ENCODE measurements around the gene LRRC23. TPM values are rescaled to one million over a fixed set of nuclear protein-coding genes. Genes with fewer than 3 reads are reported as not detected.
A peak's percentile ranks its signal among the peaks of the same experiment; 100 is the strongest.

Gene LRRC23
- total RNA-seq, 1 donor from 2014 or later = 2.6 TPM

GRCh38 chr12:6946920-6947374 lies 42.3 kb downstream of the LRRC23 start:
- H3K27ac Mint-ChIP-seq (ENCODE audit: unreplicated experiment) = peak overlapping the region; percentile 87
- peaks cover 17% of the 10 kb centered on the region for H3K4me1 Mint-ChIP-seq (ENCODE audit: low read depth, unreplicated experiment)
- peaks cover 25% of the 10 kb centered on the region for H3K27me3 Mint-ChIP-seq (ENCODE audit: unreplicated experiment)
- peaks cover 14% of the 10 kb centered on the region for H3K9me3 Mint-ChIP-seq (ENCODE audit: unreplicated experiment)
- peak overlapping the region; percentile 97 for H3K4me3 Mint-ChIP-seq (ENCODE audit: unreplicated experiment)
- H3K36me3 Mint-ChIP-seq (ENCODE audit: unreplicated experiment) = no peaks in the 10 kb centered on the region
- DNase-seq = no peak
- TF ChIP-seq, protein P1, sequence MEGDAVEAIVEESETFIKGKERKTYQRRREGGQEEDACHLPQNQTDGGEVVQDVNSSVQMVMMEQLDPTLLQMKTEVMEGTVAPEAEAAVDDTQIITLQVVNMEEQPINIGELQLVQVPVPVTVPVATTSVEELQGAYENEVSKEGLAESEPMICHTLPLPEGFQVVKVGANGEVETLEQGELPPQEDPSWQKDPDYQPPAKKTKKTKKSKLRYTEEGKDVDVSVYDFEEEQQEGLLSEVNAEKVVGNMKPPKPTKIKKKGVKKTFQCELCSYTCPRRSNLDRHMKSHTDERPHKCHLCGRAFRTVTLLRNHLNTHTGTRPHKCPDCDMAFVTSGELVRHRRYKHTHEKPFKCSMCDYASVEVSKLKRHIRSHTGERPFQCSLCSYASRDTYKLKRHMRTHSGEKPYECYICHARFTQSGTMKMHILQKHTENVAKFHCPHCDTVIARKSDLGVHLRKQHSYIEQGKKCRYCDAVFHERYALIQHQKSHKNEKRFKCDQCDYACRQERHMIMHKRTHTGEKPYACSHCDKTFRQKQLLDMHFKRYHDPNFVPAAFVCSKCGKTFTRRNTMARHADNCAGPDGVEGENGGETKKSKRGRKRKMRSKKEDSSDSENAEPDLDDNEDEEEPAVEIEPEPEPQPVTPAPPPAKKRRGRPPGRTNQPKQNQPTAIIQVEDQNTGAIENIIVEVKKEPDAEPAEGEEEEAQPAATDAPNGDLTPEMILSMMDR (IDR thresholded peaks at IDR 0.05; ENCODE audit: partially characterized antibody, unreplicated experiment) = peak; percentile 18

DNA sequence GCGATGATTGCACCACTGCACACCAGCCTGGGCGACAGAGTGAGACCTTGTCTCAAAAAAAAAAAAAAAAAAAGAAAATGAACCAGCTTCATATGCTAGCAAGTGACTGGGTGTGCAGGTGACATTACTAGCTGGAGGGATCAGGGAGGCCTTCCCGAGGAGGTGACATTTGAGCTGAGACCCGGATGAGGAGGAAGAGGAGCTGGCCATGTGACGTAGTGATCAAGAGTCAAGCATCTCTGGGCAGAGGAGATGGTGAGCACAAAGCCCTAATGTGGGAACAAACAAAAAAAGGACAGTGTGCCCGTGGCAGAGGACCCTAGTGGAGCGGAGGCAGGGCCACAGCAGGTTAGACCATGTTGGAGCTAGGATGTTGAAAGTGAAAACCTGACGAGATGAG lies 43.0 kb downstream of the LRRC23 start:
- no peak for DNase-seq
- H3K4me3 Mint-ChIP-seq (ENCODE audit: unreplicated experiment) = no peak overlapping the region
- H3K9me3 Mint-ChIP-seq (ENCODE audit: unreplicated experiment) = peaks cover 11% of the 10 kb centered on the region
- no peaks in the 10 kb centered on the region for H3K36me3 Mint-ChIP-seq (ENCODE audit: unreplicated experiment)
- peaks cover 17% of the 10 kb centered on the region for H3K4me1 Mint-ChIP-seq (ENCODE audit: low read depth, unreplicated experiment)
- peaks cover 22% of the 10 kb centered on the region for H3K27me3 Mint-ChIP-seq (ENCODE audit: unreplicated experiment)
- TF ChIP-seq, protein P1 (IDR thresholded peaks at IDR 0.05; ENCODE audit: partially characterized antibody, unreplicated experiment) = no peak
- H3K27ac Mint-ChIP-seq (ENCODE audit: unreplicated experiment) = no peak overlapping the region

DNA sequence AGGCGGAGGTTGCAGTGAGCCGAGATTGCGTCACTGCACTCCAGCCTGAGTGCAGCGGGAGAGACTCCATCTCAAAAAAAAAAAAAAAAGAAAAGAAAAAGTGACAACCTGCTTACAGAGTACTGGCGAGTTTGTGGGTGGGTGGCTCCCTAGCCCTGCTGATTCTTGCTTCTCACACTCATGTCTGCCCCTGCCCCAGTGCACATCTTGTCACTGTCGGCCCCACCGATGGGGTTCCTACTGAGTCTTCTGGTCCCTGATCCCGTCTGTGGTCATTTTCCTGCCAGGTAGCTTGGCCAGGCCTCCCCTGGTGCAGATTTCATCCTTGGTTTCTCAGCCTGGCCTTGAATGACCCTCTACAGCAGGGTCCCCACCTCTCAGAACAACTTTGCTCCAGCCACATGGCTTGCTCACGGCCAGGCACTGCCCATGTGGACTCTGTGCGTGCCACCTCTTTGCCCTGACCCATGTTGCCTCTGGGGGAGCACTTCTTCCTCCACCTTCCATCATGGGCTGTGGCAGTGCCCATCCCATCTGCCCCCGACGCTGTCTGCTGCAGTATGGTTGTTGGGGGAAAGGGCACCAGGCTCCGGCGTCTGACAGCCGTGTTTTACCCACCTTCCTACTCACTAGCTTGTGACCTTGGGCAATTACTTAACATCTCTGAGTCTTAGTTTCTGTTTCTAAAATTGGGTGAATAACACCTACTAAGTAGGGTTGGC lies 44.4 kb downstream of the LRRC23 start:
- peaks cover 15% of the 10 kb centered on the region for H3K4me1 Mint-ChIP-seq (ENCODE audit: low read depth, unreplicated experiment)
- no peaks in the 10 kb centered on the region for H3K36me3 Mint-ChIP-seq (ENCODE audit: unreplicated experiment)
- TF ChIP-seq, protein P1 (IDR thresholded peaks at IDR 0.05; ENCODE audit: partially characterized antibody, unreplicated experiment) = no peak
- H3K27ac Mint-ChIP-seq (ENCODE audit: unreplicated experiment) = no peak overlapping the region
- no peak overlapping the region for H3K4me3 Mint-ChIP-seq (ENCODE audit: unreplicated experiment)
- no peaks in the 10 kb centered on the region for H3K9me3 Mint-ChIP-seq (ENCODE audit: unreplicated experiment)
- no peak for DNase-seq
- peaks cover 16% of the 10 kb centered on the region for H3K27me3 Mint-ChIP-seq (ENCODE audit: unreplicated experiment)

- DNase-seq = no peak
- peaks cover 7% of the 10 kb centered on the region for H3K4me1 Mint-ChIP-seq (ENCODE audit: low read depth, unreplicated experiment)
- H3K27me3 Mint-ChIP-seq (ENCODE audit: unreplicated experiment) = peaks cover 12% of the 10 kb centered on the region
- TF ChIP-seq, protein P1 (IDR thresholded peaks at IDR 0.05; ENCODE audit: partially characterized antibody, unreplicated experiment) = peak; percentile 32
- no peaks in the 10 kb centered on the region for H3K9me3 Mint-ChIP-seq (ENCODE audit: unreplicated experiment)
- no peak overlapping the region for H3K27ac Mint-ChIP-seq (ENCODE audit: unreplicated experiment)
- H3K4me3 Mint-ChIP-seq (ENCODE audit: unreplicated experiment) = no peak overlapping the region
- H3K36me3 Mint-ChIP-seq (ENCODE audit: unreplicated experiment) = no peaks in the 10 kb centered on the region
Measured at GRCh38 chr12:6950401-6950801, 45.8 kb downstream of the LRRC23 start.

GRCh38 chr12:6950811-6951540 lies 46.4 kb downstream of the LRRC23 start, which contains the start of gene PTPN6:
PTPN6 (plus strand) TSS chr12:6951356; CDS start chr12:6951513, 157 bp downstream.
- Mint-ChIP-seq H3K27ac (ENCODE audit: unreplicated experiment) (no peak within 1 kb of the TSS), H3K9me3 (ENCODE audit: unreplicated experiment) (no peaks in the 10 kb centered on the region), H3K4me1 (ENCODE audit: low read depth, unreplicated experiment) (peaks cover 5% of the 10 kb centered on the region), H3K36me3 (ENCODE audit: unreplicated experiment) (no peaks in the 10 kb centered on the region), H3K27me3 (ENCODE audit: unreplicated experiment) (peaks cover 12% of the 10 kb centered on the region), H3K4me3 (ENCODE audit: unreplicated experiment) (no peak within 1 kb of the TSS)
- DNase-seq = no peak
- TF ChIP-seq, protein P1 (IDR thresholded peaks at IDR 0.05; ENCODE audit: partially characterized antibody, unreplicated experiment) = no peak
